Activated T-cell treated with anti-CD3 and anti-CD28 coated beads, Interleukin-2, amount 50 U/mL, for 24 hours (primary cell): ENCODE measurements around the gene SUGCT.

ENCODE experiments used
- DNase-seq: peaks from one replicate; pipeline ENCODE4 v3.0.0-alpha.2; 2020
- H3K27ac Mint-ChIP-seq: 2 replicates; pipeline ENCODE4 v1.8.0; 2020; ENCODE audit warnings: mild to moderate bottlenecking, mixed read lengths
- H3K27me3 Mint-ChIP-seq: 2 replicates; pipeline ENCODE4 v1.8.0; 2020; ENCODE audit warnings: mixed read lengths
- H3K36me3 Mint-ChIP-seq: 2 replicates; pipeline ENCODE4 v1.8.0; 2020; ENCODE audit warnings: low read depth, mixed read lengths
- H3K4me1 Mint-ChIP-seq: 2 replicates; pipeline ENCODE4 v1.8.0; 2020; ENCODE audit warnings: low read depth, mixed read lengths
- H3K4me3 Mint-ChIP-seq: 2 replicates; pipeline ENCODE4 v1.8.0; 2020; ENCODE audit warnings: mild to moderate bottlenecking, moderate library complexity, mixed read lengths
- H3K9me3 Mint-ChIP-seq: 2 replicates; pipeline ENCODE4 v1.8.0; 2020; ENCODE audit warnings: mixed read lengths

Gene SUGCT

DNA sequence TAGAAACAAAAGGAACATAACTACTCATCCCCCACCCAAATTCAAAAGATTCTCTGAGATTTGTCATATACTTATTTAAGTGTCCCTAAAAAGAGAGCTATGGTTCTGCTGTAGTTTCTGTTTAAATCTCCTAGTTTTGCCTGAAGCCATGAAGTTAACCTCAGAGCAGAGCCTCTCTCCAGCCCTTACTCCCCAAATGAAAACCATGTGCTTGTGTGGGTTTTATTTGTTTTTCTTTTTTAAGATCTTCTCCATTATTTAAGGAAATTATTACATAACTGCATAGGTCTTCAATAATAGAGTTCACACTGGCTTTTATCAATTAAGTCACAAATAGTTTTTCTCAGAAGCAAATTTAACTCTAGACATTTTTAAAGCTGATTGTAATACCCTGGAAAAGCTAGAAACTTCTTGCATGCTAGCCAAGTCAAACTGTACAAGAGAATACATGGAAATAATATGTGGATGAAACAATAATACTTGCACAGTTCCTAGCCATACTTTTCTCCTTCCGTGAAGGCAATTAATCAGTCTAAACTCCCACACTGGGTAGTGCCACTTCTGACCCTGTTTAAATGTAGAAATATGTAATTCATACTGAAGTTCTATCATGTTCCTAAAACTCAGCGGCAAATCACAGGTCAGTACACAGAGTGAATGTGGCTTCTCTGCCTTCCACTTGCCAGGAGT is 579.7 kb downstream of the SUGCT start:
- no peak overlapping the region for H3K4me3 Mint-ChIP-seq
- no peaks in the 10 kb centered on the region for H3K27me3 Mint-ChIP-seq
- no peaks in the 10 kb centered on the region for H3K36me3 Mint-ChIP-seq
- no peak for DNase-seq
- no peaks in the 10 kb centered on the region for H3K9me3 Mint-ChIP-seq
- no peak overlapping the region for H3K27ac Mint-ChIP-seq
- no peaks in the 10 kb centered on the region for H3K4me1 Mint-ChIP-seq

GRCh38 chr7:40715053-40715430 is 580.2 kb downstream of the SUGCT start:
- Mint-ChIP-seq H3K4me1 (no peaks in the 10 kb centered on the region), H3K4me3 (no peak overlapping the region), H3K27ac (no peak overlapping the region), H3K9me3 (no peaks in the 10 kb centered on the region), H3K27me3 (no peaks in the 10 kb centered on the region), H3K36me3 (no peaks in the 10 kb centered on the region)
- no peak for DNase-seq

- H3K4me1 Mint-ChIP-seq: no peaks in the 10 kb centered on the region
- no peaks in the 10 kb centered on the region for H3K27me3 Mint-ChIP-seq
- H3K36me3 Mint-ChIP-seq: no peaks in the 10 kb centered on the region
- H3K9me3 Mint-ChIP-seq: no peaks in the 10 kb centered on the region
- no peak for DNase-seq
- no peak overlapping the region for H3K27ac Mint-ChIP-seq
- H3K4me3 Mint-ChIP-seq: no peak overlapping the region
These were observed 581.2 kb downstream of the SUGCT start for GRCh38 chr7:40716052-40716451.

DNA sequence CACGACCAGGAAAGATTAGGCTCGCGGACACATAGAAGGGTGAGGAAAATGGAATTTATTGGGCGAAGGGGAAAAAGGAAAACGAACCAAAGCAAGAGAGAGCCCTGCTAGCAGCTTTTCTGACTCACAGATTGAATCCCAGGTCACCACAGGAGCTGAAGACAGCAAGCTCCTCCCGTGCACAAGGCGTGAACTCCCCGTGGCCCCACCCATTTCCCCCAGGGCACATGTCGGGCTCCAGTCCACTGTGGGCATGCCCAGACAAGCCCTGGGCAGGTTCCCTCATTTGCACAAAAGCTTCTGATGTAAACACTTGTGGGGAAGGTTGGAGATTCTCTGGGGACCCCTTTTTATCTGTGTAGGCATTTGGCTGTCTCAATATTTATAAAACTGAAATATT is 582.4 kb downstream of the SUGCT start:
- no peaks in the 10 kb centered on the region for H3K27me3 Mint-ChIP-seq
- H3K27ac Mint-ChIP-seq: no peak overlapping the region
- no peaks in the 10 kb centered on the region for H3K36me3 Mint-ChIP-seq
- H3K4me3 Mint-ChIP-seq: no peak overlapping the region
- DNase-seq: no peak
- no peaks in the 10 kb centered on the region for H3K4me1 Mint-ChIP-seq
- H3K9me3 Mint-ChIP-seq: no peaks in the 10 kb centered on the region

GRCh38 chr7:40720416-40720815 is 585.6 kb downstream of the SUGCT start:
- H3K4me3 Mint-ChIP-seq: no peak overlapping the region
- H3K27me3 Mint-ChIP-seq: no peaks in the 10 kb centered on the region
- H3K4me1 Mint-ChIP-seq: no peaks in the 10 kb centered on the region
- H3K9me3 Mint-ChIP-seq: no peaks in the 10 kb centered on the region
- no peaks in the 10 kb centered on the region for H3K36me3 Mint-ChIP-seq
- no peak for DNase-seq
- no peak overlapping the region for H3K27ac Mint-ChIP-seq

DNA sequence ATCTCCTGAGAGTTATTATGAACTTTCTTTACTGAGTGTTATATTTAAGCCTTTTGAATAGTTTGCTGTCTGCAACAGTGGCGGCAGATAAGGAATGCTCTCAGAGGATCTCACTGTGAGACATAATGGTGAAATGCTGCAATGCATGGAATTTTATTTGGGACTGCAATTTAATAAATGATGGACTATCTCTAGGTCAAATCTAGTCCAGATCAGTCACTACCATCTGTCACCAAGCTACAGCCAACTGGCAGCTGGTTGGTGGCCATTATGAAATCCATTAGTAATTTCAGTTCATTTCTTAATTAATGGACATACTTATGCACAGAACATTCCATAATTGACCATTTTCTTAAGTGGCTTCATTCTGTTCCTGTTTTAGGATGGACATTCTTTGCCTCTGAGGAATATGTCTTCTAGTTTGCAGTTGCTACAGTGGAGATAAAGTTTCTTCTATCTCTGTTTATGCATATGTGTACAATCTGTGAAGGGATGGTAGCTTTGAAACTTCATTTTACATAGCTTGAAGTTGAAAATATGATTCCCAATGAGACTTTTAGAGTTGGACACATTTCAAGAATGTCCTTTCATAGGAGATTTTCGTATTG is 586.6 kb downstream of the SUGCT start:
- H3K27me3 Mint-ChIP-seq: no peaks in the 10 kb centered on the region
- no peaks in the 10 kb centered on the region for H3K36me3 Mint-ChIP-seq
- no peak overlapping the region for H3K4me3 Mint-ChIP-seq
- H3K9me3 Mint-ChIP-seq: no peaks in the 10 kb centered on the region
- no peak overlapping the region for H3K27ac Mint-ChIP-seq
- DNase-seq: no peak
- H3K4me1 Mint-ChIP-seq: no peaks in the 10 kb centered on the region

DNA sequence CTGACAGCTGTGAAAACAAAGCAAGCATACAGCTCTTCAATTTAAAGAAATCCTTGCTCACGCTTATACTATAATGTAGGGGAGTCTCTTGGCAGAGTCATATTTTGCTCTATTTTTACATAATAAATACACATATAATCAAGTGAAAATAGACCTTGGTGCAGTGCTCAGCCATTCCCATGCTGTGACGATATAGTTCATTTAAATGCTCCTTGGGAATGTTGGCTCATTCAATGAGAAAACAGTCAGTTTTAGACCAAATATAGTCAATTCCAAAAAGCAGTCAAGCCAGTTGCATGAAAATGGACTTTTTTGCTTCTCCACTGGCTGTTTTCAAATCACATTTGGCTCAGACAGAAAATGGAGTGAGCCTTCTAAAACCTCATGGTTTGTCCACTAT is 587.4 kb downstream of the SUGCT start:
- Mint-ChIP-seq H3K4me3 (no peak overlapping the region), H3K27me3 (no peaks in the 10 kb centered on the region), H3K9me3 (no peaks in the 10 kb centered on the region), H3K27ac (no peak overlapping the region), H3K4me1 (no peaks in the 10 kb centered on the region), H3K36me3 (no peaks in the 10 kb centered on the region)
- no peak for DNase-seq

DNA sequence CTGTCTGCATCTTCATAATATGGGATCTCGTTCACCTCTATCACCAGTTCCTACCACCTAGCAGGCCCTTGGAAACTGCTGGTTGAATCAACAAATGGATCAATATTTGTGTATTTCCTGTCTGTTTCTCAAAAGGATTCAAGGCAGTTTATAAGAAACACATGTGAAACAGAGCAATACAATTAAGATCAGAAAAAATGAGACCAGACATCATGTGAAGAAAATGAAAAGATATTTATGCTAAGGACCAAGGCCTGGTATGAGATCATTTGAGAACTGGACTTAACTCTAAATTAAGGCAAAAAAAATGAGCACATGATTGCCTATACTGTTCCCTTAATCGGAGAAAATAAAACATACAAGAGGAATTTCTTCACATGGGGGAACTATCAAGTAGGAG is 589.0 kb downstream of the SUGCT start:
- H3K9me3 Mint-ChIP-seq: no peaks in the 10 kb centered on the region
- no peak overlapping the region for H3K27ac Mint-ChIP-seq
- no peaks in the 10 kb centered on the region for H3K4me1 Mint-ChIP-seq
- H3K27me3 Mint-ChIP-seq: no peaks in the 10 kb centered on the region
- no peak overlapping the region for H3K4me3 Mint-ChIP-seq
- DNase-seq: no peak
- no peaks in the 10 kb centered on the region for H3K36me3 Mint-ChIP-seq

DNA sequence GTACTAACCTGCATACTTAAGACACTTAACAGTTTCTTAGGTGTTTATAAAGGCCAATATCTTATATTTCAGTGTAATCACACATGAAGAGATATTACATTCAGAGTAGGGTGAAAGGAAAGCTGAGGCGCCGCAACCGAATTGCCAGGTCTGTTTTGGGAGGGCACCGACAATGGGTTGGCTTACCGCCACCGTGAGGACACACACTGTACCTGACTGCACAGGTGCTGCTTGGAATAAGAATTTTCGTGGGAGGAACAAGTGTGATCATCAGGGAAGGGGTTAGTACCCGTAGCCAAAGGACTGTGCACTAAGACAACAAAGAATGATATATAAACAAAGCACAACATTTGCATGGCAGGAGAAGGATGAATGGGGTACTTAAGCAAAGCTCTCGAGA is 591.8 kb downstream of the SUGCT start:
- H3K9me3 Mint-ChIP-seq: peaks cover 2% of the 10 kb centered on the region
- no peak overlapping the region for H3K27ac Mint-ChIP-seq
- no peaks in the 10 kb centered on the region for H3K27me3 Mint-ChIP-seq
- H3K36me3 Mint-ChIP-seq: no peaks in the 10 kb centered on the region
- H3K4me1 Mint-ChIP-seq: no peaks in the 10 kb centered on the region
- no peak overlapping the region for H3K4me3 Mint-ChIP-seq
- DNase-seq: no peak

DNA sequence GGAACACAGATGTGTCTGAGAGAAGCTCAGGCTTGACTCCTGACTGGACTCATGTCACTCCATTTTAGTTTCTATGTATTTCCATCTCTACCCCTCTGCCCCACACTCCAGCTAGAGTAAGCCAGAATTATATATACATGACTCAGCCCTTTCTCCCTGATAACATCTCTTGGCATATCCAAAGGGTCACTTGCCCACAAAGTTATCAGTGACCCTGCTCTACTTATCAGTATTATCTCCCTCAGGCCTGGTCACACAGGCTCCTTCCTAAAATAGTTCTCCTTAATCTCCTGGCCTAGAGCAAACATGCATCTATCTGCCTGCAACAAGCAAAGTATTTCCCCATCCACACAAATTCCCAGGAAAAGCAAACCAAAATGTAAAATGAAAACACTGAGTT is 598.3 kb downstream of the SUGCT start:
- no peak overlapping the region for H3K4me3 Mint-ChIP-seq
- no peak for DNase-seq
- no peaks in the 10 kb centered on the region for H3K27me3 Mint-ChIP-seq
- no peak overlapping the region for H3K27ac Mint-ChIP-seq
- H3K36me3 Mint-ChIP-seq: no peaks in the 10 kb centered on the region
- H3K9me3 Mint-ChIP-seq: peaks cover 12% of the 10 kb centered on the region
- H3K4me1 Mint-ChIP-seq: peaks cover 4% of the 10 kb centered on the region

DNA sequence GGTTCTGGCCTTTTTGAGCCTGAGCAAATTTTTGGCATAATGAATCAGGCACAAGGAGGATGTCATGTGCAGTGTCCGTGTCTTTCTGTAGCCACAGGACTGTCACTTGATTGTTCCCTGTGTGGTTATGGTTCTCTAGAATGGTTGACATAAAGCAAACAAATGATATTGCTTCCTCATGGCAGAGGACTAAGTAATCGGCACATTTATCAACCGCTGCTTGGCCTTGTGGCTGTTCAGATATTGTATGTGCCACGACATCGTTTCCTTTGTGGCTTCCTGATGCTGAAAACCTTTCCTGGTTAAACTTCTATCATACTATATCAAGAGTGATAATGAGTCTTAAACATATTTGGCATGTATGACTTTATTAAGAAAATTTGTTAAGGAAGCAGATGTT is 598.8 kb downstream of the SUGCT start:
- H3K27ac Mint-ChIP-seq: no peak overlapping the region
- DNase-seq: no peak

DNA sequence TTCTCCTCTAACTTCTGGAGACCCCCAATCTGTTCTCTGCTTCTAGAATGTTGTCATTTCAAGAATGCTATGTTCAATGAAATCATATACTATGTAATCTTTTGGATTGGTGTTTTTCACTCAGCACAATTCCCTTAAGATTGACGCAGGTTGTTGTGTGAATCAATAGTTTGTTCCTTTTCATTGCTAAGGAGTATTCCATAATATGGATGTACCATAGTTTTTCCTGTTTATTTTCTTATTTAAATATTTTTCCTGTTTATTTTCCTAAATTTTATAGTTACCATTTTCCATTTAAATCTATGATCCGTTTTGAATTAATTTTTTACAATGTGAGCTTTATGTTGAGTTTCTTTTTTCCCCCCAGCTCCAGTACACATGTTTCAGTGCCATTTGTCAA is 604.5 kb downstream of the SUGCT start:
- Mint-ChIP-seq H3K4me1 (no peaks in the 10 kb centered on the region), H3K9me3 (peaks cover 11% of the 10 kb centered on the region), H3K27me3 (no peaks in the 10 kb centered on the region), H3K36me3 (no peaks in the 10 kb centered on the region), H3K4me3 (no peak overlapping the region), H3K27ac (no peak overlapping the region)
- no peak for DNase-seq

More for the DNA sequence above, 598.8 kb downstream of the SUGCT start:
- no peak overlapping the region for H3K4me3 Mint-ChIP-seq
- H3K4me1 Mint-ChIP-seq: peaks cover 4% of the 10 kb centered on the region
- H3K27me3 Mint-ChIP-seq: no peaks in the 10 kb centered on the region
- H3K36me3 Mint-ChIP-seq: no peaks in the 10 kb centered on the region
- H3K9me3 Mint-ChIP-seq: peaks cover 12% of the 10 kb centered on the region

GRCh38 chr7:40742270-40742669 is 607.5 kb downstream of the SUGCT start:
- H3K27me3 Mint-ChIP-seq: no peaks in the 10 kb centered on the region
- H3K36me3 Mint-ChIP-seq: no peaks in the 10 kb centered on the region
- no peak overlapping the region for H3K27ac Mint-ChIP-seq
- no peaks in the 10 kb centered on the region for H3K4me1 Mint-ChIP-seq
- no peak for DNase-seq
- peaks cover 2% of the 10 kb centered on the region for H3K9me3 Mint-ChIP-seq
- no peak overlapping the region for H3K4me3 Mint-ChIP-seq

DNA sequence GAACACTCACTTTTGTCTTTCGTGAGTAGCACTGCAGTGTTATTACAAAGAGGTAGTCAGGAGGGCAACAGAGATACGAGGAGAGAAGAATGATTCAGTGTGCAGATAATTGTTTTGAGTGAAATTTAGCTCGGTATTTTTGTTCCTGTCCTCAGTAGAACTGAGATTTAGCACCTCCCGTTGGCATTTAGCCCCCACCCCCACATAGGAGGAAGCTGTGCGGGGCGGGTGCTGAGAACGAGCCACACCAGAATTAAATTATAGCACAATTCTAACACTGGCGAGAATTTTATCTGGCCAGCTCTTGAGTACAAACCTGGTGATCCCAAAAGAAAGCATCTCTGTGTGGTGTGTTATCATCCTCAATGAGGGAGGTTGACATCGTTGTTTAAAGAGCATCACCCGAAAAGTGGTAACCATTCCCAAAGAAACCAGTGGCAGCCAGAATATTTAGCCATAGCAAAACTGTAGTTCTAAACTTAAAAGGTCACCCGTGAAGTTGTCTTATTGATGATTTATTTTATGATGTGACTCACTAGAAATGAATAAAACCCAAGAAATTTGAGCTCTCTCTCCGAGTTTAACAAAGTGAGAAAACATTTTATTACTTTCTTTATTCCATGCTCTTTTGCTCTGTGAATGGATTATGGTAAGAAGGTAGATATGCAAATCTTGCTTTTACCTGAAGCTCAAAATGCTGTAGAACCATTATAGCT is 612.2 kb downstream of the SUGCT start:
- H3K27me3 Mint-ChIP-seq: no peaks in the 10 kb centered on the region
- H3K36me3 Mint-ChIP-seq: no peaks in the 10 kb centered on the region
- H3K4me1 Mint-ChIP-seq: no peaks in the 10 kb centered on the region

GRCh38 chr7:40747856-40748255 is 613.1 kb downstream of the SUGCT start:
- H3K27me3 Mint-ChIP-seq: no peaks in the 10 kb centered on the region
- H3K4me1 Mint-ChIP-seq: no peaks in the 10 kb centered on the region
- no peaks in the 10 kb centered on the region for H3K36me3 Mint-ChIP-seq
- H3K9me3 Mint-ChIP-seq: no peaks in the 10 kb centered on the region
- DNase-seq: no peak
- H3K4me3 Mint-ChIP-seq: no peak overlapping the region
- no peak overlapping the region for H3K27ac Mint-ChIP-seq

More for the DNA sequence above, 612.2 kb downstream of the SUGCT start:
- DNase-seq: no peak
- Mint-ChIP-seq H3K9me3 (no peaks in the 10 kb centered on the region), H3K27ac (no peak overlapping the region), H3K4me3 (no peak overlapping the region)
